Measurements from ENCODE around the gene HES2. TPM values are rescaled to one million over a fixed set of nuclear protein-coding genes. Genes with fewer than 3 reads are reported as not detected.

The HES2 gene
- total and polyA plus RNA-seq, 2 of the 4 experiments (the other 2 are of a cell fraction): not detected

DNA sequence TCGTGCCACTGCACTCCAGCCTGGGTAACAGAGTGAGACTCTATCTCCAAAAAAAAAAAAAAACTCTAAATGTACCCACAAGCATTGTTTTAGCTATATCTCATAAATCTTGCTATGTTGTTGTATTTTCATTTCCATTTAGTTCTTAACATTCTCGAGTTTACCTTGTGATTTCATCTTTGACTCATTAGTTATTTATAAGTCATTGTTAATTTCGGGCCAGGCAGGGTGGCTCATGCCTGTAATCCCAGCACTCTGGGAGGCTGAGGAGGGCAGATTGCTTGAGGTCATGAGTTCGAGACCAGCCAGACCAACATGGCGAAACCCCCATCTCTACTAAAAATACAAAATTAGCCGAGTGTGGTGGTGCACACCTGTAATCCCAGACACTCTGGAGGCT lies 11.7 kb downstream of the HES2 start:
- dilution Hi-C loops (cut with HindIII; ENCODE audit: low sequenced_read_pairs, unreplicated experiment) (no loop called here), intact Hi-C loops (cut with micrococcal nuclease) (no loop called here), in situ Hi-C loops (cut with MboI; ENCODE audit: low sequenced_read_pairs) (loop anchor here (10.0 kb wide), 1 partner anchor 153 kb away; no protein-coding TSS in a partner anchor)
- Histone ChIP-seq H2BK15ac (ENCODE audit: low read depth, low read length) (no peak overlapping the region), H3K79me1 (ENCODE audit: low read depth in 1 of 2, low read length in 2 of 2) (no peaks in the 10 kb centered on the region), H2AK5ac (ENCODE audit: low read depth, low read length) (no peak overlapping the region), H3K9me3 (ENCODE audit: control insufficient read depth, insufficient read depth, low read length) (no peaks in the 10 kb centered on the region), H4K91ac (ENCODE audit: insufficient read depth, low read depth, low read length) (no peak overlapping the region), H4K8ac (ENCODE audit: low read depth in 2 of 2, low read length in 2 of 2) (no peak overlapping the region), H3K18ac (ENCODE audit: low read depth, low read length) (no peak overlapping the region), H3K56ac (ENCODE audit: extremely low read depth, insufficient read depth, low read length) (no peak overlapping the region), H3K4me3 (ENCODE audit: insufficient read depth, low read depth, low read length) (no peak overlapping the region), H3K23ac (ENCODE audit: low read depth, low read length) (no peak overlapping the region), H3K4ac (ENCODE audit: low read depth, low read length) (no peak overlapping the region), H3K36me3 (ENCODE audit: control insufficient read depth, insufficient read depth, low read length) (no peaks in the 10 kb centered on the region), H3K27me3 (ENCODE audit: control insufficient read depth, insufficient read depth, low read length) (peaks cover 13% of the 10 kb centered on the region), H3K9ac (ENCODE audit: low read depth, low read length) (no peak overlapping the region), H2AFZ (replicated peaks; ENCODE audit: low read length, poor library complexity) (no peak overlapping the region), H4K5ac (ENCODE audit: low read depth, low read length) (no peak overlapping the region), H4K20me1 (ENCODE audit: insufficient read depth, low read length) (no peaks in the 10 kb centered on the region; the same call in 1 of the 2 replicates), H2BK120ac (ENCODE audit: low read depth, low read length) (no peak overlapping the region), H3K14ac (replicated peaks; ENCODE audit: low read depth, low read length) (no peak overlapping the region), H2BK5ac (ENCODE audit: low read depth, low read length, poor library complexity, severe bottlenecking) (no peak overlapping the region), H3K9me1 (ENCODE audit: insufficient read depth, low read length) (peaks cover 3% of the 10 kb centered on the region; the same call in 1 of the 2 replicates), H2AK9ac (replicated peaks; ENCODE audit: low read depth, low read length, poor library complexity) (no peak overlapping the region), H3K4me2 (ENCODE audit: low read depth, low read length) (no peak overlapping the region), H3K27ac (ENCODE audit: insufficient read depth, low read length) (no peak overlapping the region), H3K4me1 (ENCODE audit: control insufficient read depth, insufficient read depth, low read length) (no peaks in the 10 kb centered on the region), H2BK20ac (ENCODE audit: low read depth, low read length) (no peak overlapping the region)
- ATAC-seq (ENCODE audit: low read depth) (no peak), DNase-seq (no peak)
- no TSS peak for BruUV-seq (replicated peaks)
- ChIA-PET POLR2A (ENCODE audit: unreplicated experiment) (no interaction called here), CTCF (interaction anchor here (1.4 kb wide), 1 partner anchor 162 kb away, joined by 3 read pairs; no protein-coding TSS in a partner anchor)
- TF ChIP-seq, protein P1, sequence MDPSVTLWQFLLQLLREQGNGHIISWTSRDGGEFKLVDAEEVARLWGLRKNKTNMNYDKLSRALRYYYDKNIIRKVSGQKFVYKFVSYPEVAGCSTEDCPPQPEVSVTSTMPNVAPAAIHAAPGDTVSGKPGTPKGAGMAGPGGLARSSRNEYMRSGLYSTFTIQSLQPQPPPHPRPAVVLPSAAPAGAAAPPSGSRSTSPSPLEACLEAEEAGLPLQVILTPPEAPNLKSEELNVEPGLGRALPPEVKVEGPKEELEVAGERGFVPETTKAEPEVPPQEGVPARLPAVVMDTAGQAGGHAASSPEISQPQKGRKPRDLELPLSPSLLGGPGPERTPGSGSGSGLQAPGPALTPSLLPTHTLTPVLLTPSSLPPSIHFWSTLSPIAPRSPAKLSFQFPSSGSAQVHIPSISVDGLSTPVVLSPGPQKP (IDR thresholded peaks at IDR 0.05; ENCODE audit: borderline replicate concordance, low read depth, low read length): no peak
- no peak for TF ChIP-seq RCOR1 (IDR thresholded peaks at IDR 0.05; ENCODE audit: insufficient replicate concordance, low read length)
- no peak for TF ChIP-seq MAZ (IDR thresholded peaks at IDR 0.05; ENCODE audit: borderline replicate concordance, low read depth, low read length)
- no peak for TF ChIP-seq MXI1 (IDR thresholded peaks at IDR 0.05; ENCODE audit: borderline replicate concordance, low read depth, low read length)
- TF ChIP-seq CHD1 (IDR thresholded peaks at IDR 0.05; ENCODE audit: low read depth, low read length): no peak
- no peak for TF ChIP-seq SMC3 (IDR thresholded peaks at IDR 0.05; ENCODE audit: low read depth, low read length)
- no peak for TF ChIP-seq CEBPB (IDR thresholded peaks at IDR 0.05; ENCODE audit: low read depth, low read length)
- TF ChIP-seq BHLHE40 (IDR thresholded peaks at IDR 0.05; ENCODE audit: low read depth, low read length): no peak
- no peak for TF ChIP-seq MAFK (IDR thresholded peaks at IDR 0.05; ENCODE audit: low read depth, low read length)
- no peak for TF ChIP-seq RAD21 (IDR thresholded peaks at IDR 0.05; ENCODE audit: low read length)
- TF ChIP-seq FOS (IDR thresholded peaks at IDR 0.05; ENCODE audit: low read depth, low read length): no peak
- TF ChIP-seq NFE2L2 (IDR thresholded peaks at IDR 0.05; ENCODE audit: low read depth, low read length): no peak
- no peak for TF ChIP-seq POLR2A (IDR thresholded peaks at IDR 0.05; ENCODE audit: low read depth, low read length)
- TF ChIP-seq, protein P2, sequence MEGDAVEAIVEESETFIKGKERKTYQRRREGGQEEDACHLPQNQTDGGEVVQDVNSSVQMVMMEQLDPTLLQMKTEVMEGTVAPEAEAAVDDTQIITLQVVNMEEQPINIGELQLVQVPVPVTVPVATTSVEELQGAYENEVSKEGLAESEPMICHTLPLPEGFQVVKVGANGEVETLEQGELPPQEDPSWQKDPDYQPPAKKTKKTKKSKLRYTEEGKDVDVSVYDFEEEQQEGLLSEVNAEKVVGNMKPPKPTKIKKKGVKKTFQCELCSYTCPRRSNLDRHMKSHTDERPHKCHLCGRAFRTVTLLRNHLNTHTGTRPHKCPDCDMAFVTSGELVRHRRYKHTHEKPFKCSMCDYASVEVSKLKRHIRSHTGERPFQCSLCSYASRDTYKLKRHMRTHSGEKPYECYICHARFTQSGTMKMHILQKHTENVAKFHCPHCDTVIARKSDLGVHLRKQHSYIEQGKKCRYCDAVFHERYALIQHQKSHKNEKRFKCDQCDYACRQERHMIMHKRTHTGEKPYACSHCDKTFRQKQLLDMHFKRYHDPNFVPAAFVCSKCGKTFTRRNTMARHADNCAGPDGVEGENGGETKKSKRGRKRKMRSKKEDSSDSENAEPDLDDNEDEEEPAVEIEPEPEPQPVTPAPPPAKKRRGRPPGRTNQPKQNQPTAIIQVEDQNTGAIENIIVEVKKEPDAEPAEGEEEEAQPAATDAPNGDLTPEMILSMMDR (conservative IDR thresholded peaks at IDR 0.05; ENCODE audit: low read depth, low read length): no peak
- TF ChIP-seq, protein P3, sequence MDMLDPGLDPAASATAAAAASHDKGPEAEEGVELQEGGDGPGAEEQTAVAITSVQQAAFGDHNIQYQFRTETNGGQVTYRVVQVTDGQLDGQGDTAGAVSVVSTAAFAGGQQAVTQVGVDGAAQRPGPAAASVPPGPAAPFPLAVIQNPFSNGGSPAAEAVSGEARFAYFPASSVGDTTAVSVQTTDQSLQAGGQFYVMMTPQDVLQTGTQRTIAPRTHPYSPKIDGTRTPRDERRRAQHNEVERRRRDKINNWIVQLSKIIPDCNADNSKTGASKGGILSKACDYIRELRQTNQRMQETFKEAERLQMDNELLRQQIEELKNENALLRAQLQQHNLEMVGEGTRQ (IDR thresholded peaks at IDR 0.05; ENCODE audit: low read depth, low read length): no peak
- TF ChIP-seq RFX5 (IDR thresholded peaks at IDR 0.05; ENCODE audit: low read depth, low read length): no peak
- WGBS, 2 experiments (ENCODE audit: extremely low coverage in 2 of 2, insufficient read length in 1 of 2): no CpG with 5 or more reads among the region's 6 CpGs
